WERI-Rb-1 (cell line): Measurements from ENCODE around the gene LRP1B.

Source experiments
- DNase-seq: peaks from one replicate; pipeline ENCODE4 v3.0.0-alpha.2; 2020
- H3K27ac ChIP-seq: fragments of 250-450 bp; sonication (Bioruptor Pico); 2 replicates; pipeline ENCODE4 v1.5.1; 2020; ENCODE audit warnings: mild to moderate bottlenecking, moderate library complexity
- H3K27me3 ChIP-seq: fragments of 250-450 bp; sonication (Bioruptor Pico); 2 replicates; pipeline ENCODE4 v1.5.1; 2021; ENCODE audit warnings: mild to moderate bottlenecking, low read depth, moderate library complexity; ENCODE audit not compliant: insufficient read depth, severe bottlenecking
- H3K36me3 ChIP-seq: fragments of 250-450 bp; sonication (Bioruptor Pico); 2 replicates; pipeline ENCODE4 v1.5.1; 2020; ENCODE audit warnings: mild to moderate bottlenecking, moderate library complexity
- H3K4me3 ChIP-seq: 2 replicates; pipeline ENCODE4 v1.5.1; 2011; ENCODE audit warnings: low read depth, mild to moderate bottlenecking, control low read depth, low read length
- H3K9me3 ChIP-seq: fragments of 250-450 bp; sonication (Bioruptor Pico); 2 replicates; pipeline ENCODE4 v1.5.1; 2021; ENCODE audit warnings: mild to moderate bottlenecking, moderate library complexity; ENCODE audit not compliant: severe bottlenecking
- CTCF ChIP-seq: IDR thresholded peaks from 2 replicates; pipeline ENCODE4 v1.5.1; 2011; ENCODE audit warnings: low read depth, mild to moderate bottlenecking, control low read depth, inconsistent platforms, low read length

LRP1B gene

GRCh38 chr2:142128105-142128504 is 2.7 kb downstream of the LRP1B start:
- DNase-seq, result no peak
- H3K27ac ChIP-seq, result no peak overlapping the region
- no peaks in the 10 kb centered on the region for H3K36me3 ChIP-seq
- H3K4me3 ChIP-seq, result no peak overlapping the region
- no peaks in the 10 kb centered on the region for H3K9me3 ChIP-seq
- no peak for TF ChIP-seq CTCF
- peaks cover 8% of the 10 kb centered on the region for H3K27me3 ChIP-seq

GRCh38 chr2:142127248-142127647 is 3.6 kb downstream of the LRP1B start:
- no peak for DNase-seq
- TF ChIP-seq CTCF, result no peak
- peaks cover 8% of the 10 kb centered on the region for H3K27me3 ChIP-seq
- no peak overlapping the region for H3K4me3 ChIP-seq
- H3K9me3 ChIP-seq, result no peaks in the 10 kb centered on the region
- no peak overlapping the region for H3K27ac ChIP-seq
- H3K36me3 ChIP-seq, result no peaks in the 10 kb centered on the region

- TF ChIP-seq CTCF, result no peak
- no peaks in the 10 kb centered on the region for H3K36me3 ChIP-seq
- peaks cover under 1% of the 10 kb centered on the region for H3K27me3 ChIP-seq
- H3K4me3 ChIP-seq, result no peak overlapping the region
- no peak overlapping the region for H3K27ac ChIP-seq
- H3K9me3 ChIP-seq, result no peaks in the 10 kb centered on the region
- DNase-seq, result no peak
Observed at GRCh38 chr2:142124706-142125105, 6.1 kb downstream of the LRP1B start.

GRCh38 chr2:142119347-142119746 is 11.5 kb downstream of the LRP1B start:
- Histone ChIP-seq H3K9me3 (no peaks in the 10 kb centered on the region), H3K36me3 (no peaks in the 10 kb centered on the region), H3K4me3 (no peak overlapping the region), H3K27ac (no peak overlapping the region), H3K27me3 (no peaks in the 10 kb centered on the region)
- TF ChIP-seq CTCF, result no peak
- no peak for DNase-seq

GRCh38 chr2:142112757-142113221 is 18.0 kb downstream of the LRP1B start:
- TF ChIP-seq CTCF, result no peak
- no peaks in the 10 kb centered on the region for H3K9me3 ChIP-seq
- H3K36me3 ChIP-seq, result no peaks in the 10 kb centered on the region
- DNase-seq, result no peak
- no peak overlapping the region for H3K4me3 ChIP-seq
- no peak overlapping the region for H3K27ac ChIP-seq
- no peaks in the 10 kb centered on the region for H3K27me3 ChIP-seq

GRCh38 chr2:142104134-142104758 is 26.6 kb downstream of the LRP1B start:
- no peak for TF ChIP-seq CTCF
- Histone ChIP-seq H3K36me3 (no peaks in the 10 kb centered on the region), H3K9me3 (no peaks in the 10 kb centered on the region), H3K27me3 (no peaks in the 10 kb centered on the region), H3K27ac (no peak overlapping the region), H3K4me3 (no peak overlapping the region)
- no peak for DNase-seq
